Mesenchymal stem cell (in vitro differentiated cells and primary cell): ENCODE data around the gene FOXP1.
A peak's percentile ranks its signal among the peaks of the same experiment; 100 is the strongest.

ENCODE experiments used
- DNase-seq: peaks from one replicate; pipeline ENCODE4 v3.0.0-alpha.2; 2013
- H2AFZ ChIP-seq: one replicate; pipeline ENCODE4 v1.6.1; 2013; ENCODE audit warnings: low read depth, mild to moderate bottlenecking, control low read depth, inconsistent platforms, low read length, moderate library complexity
- H2AK5ac ChIP-seq: 2 replicates; pipeline ENCODE4 v1.6.1; 2013; ENCODE audit warnings: low read length, moderate library complexity, mild to moderate bottlenecking, inconsistent platforms; ENCODE audit not compliant: severe bottlenecking
- H2BK120ac ChIP-seq: one replicate; pipeline ENCODE4 v1.6.1; 2013; ENCODE audit warnings: low read depth, mild to moderate bottlenecking, inconsistent platforms, low read length, moderate library complexity
- H2BK12ac ChIP-seq, 2 experiments: one replicate each; pipeline ENCODE4 v1.6.1; 2013; ENCODE audit warnings: inconsistent platforms in 2 of 2, low read length in 2 of 2, mild to moderate bottlenecking in 2 of 2, moderate library complexity in 2 of 2, control low read depth in 1 of 2
- H2BK15ac ChIP-seq: one replicate; pipeline ENCODE4 v1.6.1; 2013; ENCODE audit warnings: mild to moderate bottlenecking, low read depth, inconsistent platforms; ENCODE audit not compliant: poor library complexity, severe bottlenecking
- H2BK5ac ChIP-seq: 2 replicates; pipeline ENCODE4 v1.6.1; 2013; ENCODE audit warnings: low read depth, mild to moderate bottlenecking, low read length, control low read depth, inconsistent platforms; ENCODE audit not compliant: poor library complexity, severe bottlenecking
- H3K14ac ChIP-seq, 2 experiments: one replicate each; pipeline ENCODE4 v1.6.1; 2013; ENCODE audit warnings: inconsistent platforms in 2 of 2, low read length in 2 of 2, control low read depth in 1 of 2, mild to moderate bottlenecking in 1 of 2, moderate library complexity in 1 of 2
- H3K18ac ChIP-seq, 2 experiments: one replicate each; pipeline ENCODE4 v1.6.1; 2013; ENCODE audit warnings: inconsistent platforms in 2 of 2, low read length in 2 of 2, control low read depth in 1 of 2, low read depth in 1 of 2, mild to moderate bottlenecking in 1 of 2
- H3K23ac ChIP-seq, 2 experiments: one replicate each; pipeline ENCODE4 v1.6.1; 2013; ENCODE audit warnings: inconsistent platforms in 2 of 2, low read length in 2 of 2, mild to moderate bottlenecking in 2 of 2, moderate library complexity in 2 of 2, control low read depth in 1 of 2
- H3K27ac ChIP-seq: 2 replicates; pipeline ENCODE4 v1.5.1; 2013; ENCODE audit warnings: mild to moderate bottlenecking, moderate library complexity, low read length, control low read depth, inconsistent platforms; ENCODE audit not compliant: poor library complexity, severe bottlenecking
- H3K27me3 ChIP-seq, 2 experiments: 2 replicates each; pipeline versions ENCODE4 v1.6.1 to v1.7.0; 2013; ENCODE audit warnings: low read length in 2 of 2, mild to moderate bottlenecking in 2 of 2, moderate library complexity in 2 of 2, control low read depth in 1 of 2, inconsistent platforms in 1 of 2; ENCODE audit not compliant: control insufficient read depth in 1 of 2, insufficient read depth in 1 of 2
- H3K36me3 ChIP-seq, 2 experiments: 2 replicates each; pipeline versions ENCODE4 v1.6.1 to v1.7.0; 2013; ENCODE audit warnings: low read length in 2 of 2, control low read depth in 1 of 2, inconsistent platforms in 1 of 2, low read depth in 1 of 2, mild to moderate bottlenecking in 1 of 2; ENCODE audit not compliant: insufficient read depth in 2 of 2, control insufficient read depth in 1 of 2
- H3K4ac ChIP-seq, 2 experiments: one replicate each; pipeline ENCODE4 v1.6.1; 2013; ENCODE audit warnings: inconsistent platforms in 2 of 2, low read length in 2 of 2, mild to moderate bottlenecking in 2 of 2, moderate library complexity in 2 of 2, control low read depth in 1 of 2, low read depth in 1 of 2
- H3K4me1 ChIP-seq: 2 replicates; pipeline ENCODE4 v1.6.1; 2013; ENCODE audit warnings: low read depth, low read length, control low read depth; ENCODE audit not compliant: control insufficient read depth, insufficient read depth
- H3K4me2 ChIP-seq: 2 replicates; pipeline ENCODE4 v1.6.1; 2013; ENCODE audit warnings: low read length, mild to moderate bottlenecking, inconsistent platforms; ENCODE audit not compliant: poor library complexity, severe bottlenecking
- H3K4me3 ChIP-seq, 2 experiments: 2 replicates each; pipeline versions ENCODE4 v1.5.1 to v1.7.0; 2013; ENCODE audit warnings: low read length in 2 of 2, mild to moderate bottlenecking in 2 of 2, control low read depth in 1 of 2, low read depth in 1 of 2; ENCODE audit not compliant: insufficient read depth in 1 of 2
- H3K79me1 ChIP-seq: replicated peaks from 2 replicates; pipeline ENCODE4 v1.6.1; 2013; ENCODE audit warnings: mild to moderate bottlenecking, control low read depth, low read length, inconsistent platforms; ENCODE audit not compliant: poor library complexity, severe bottlenecking
- H3K9ac ChIP-seq: 2 replicates; pipeline ENCODE4 v1.7.0; 2013; ENCODE audit warnings: mild to moderate bottlenecking, low read length, moderate library complexity
- H3K9me3 ChIP-seq: 2 replicates; pipeline ENCODE4 v1.7.0; 2013; ENCODE audit warnings: mild to moderate bottlenecking, low read length; ENCODE audit not compliant: control insufficient read depth
- H4K8ac ChIP-seq: one replicate; pipeline ENCODE4 v1.6.1; 2013; ENCODE audit warnings: inconsistent platforms, mild to moderate bottlenecking, low read length, moderate library complexity
- H4K91ac ChIP-seq: one replicate; pipeline ENCODE4 v1.6.1; 2013; ENCODE audit warnings: mild to moderate bottlenecking, low read length, inconsistent platforms
- WGBS: methylation state at CpG from one replicate; pipeline ENCODE4 v1.1.7; 2013; ENCODE audit warnings: mixed read lengths; 5-methylcytosine and 5-hydroxymethylcytosine counted together

Gene FOXP1

GRCh38 chr3:71360764-71361163 lies 222.8 kb downstream of the FOXP1 start:
- Histone ChIP-seq H4K91ac (no peak overlapping the region), H3K18ac (no peak overlapping the region), H2AFZ (no peak overlapping the region), H2AK5ac (no peak overlapping the region), H3K14ac (no peak overlapping the region), H3K9me3 (no peaks in the 10 kb centered on the region), H3K4me1 (peaks cover 10% of the 10 kb centered on the region), H3K27ac (no peak overlapping the region), H3K23ac (no peak overlapping the region), H3K36me3 (no peaks in the 10 kb centered on the region), H3K4ac (no peak overlapping the region), H3K4me2 (no peak overlapping the region), H4K8ac (no peak overlapping the region), H3K27me3 (no peaks in the 10 kb centered on the region), H2BK5ac (no peak overlapping the region), H2BK120ac (no peak overlapping the region), H2BK15ac (no peak overlapping the region), H3K9ac (no peak overlapping the region), H2BK12ac (no peak overlapping the region), H3K4me3 (no peak overlapping the region), H3K79me1 (peaks cover 33% of the 10 kb centered on the region)
- no peak for DNase-seq
- 97% methylated on average over 2 of the region's 2 CpGs for WGBS

- H3K36me3 ChIP-seq = no peaks in the 10 kb centered on the region
- no peak overlapping the region for H3K4me3 ChIP-seq
- H2BK120ac ChIP-seq = no peak overlapping the region
- H3K4me1 ChIP-seq = peaks cover 11% of the 10 kb centered on the region
- no peak overlapping the region for H2BK12ac ChIP-seq
- no peak overlapping the region for H2BK15ac ChIP-seq
- no peak overlapping the region for H4K8ac ChIP-seq
- peaks cover 33% of the 10 kb centered on the region for H3K79me1 ChIP-seq
- H2BK5ac ChIP-seq = no peak overlapping the region
- no peaks in the 10 kb centered on the region for H3K9me3 ChIP-seq
- no peak overlapping the region for H2AK5ac ChIP-seq
- no peaks in the 10 kb centered on the region for H3K27me3 ChIP-seq
- H3K4me2 ChIP-seq = no peak overlapping the region
- peak overlapping the region; percentile 11 for H3K27ac ChIP-seq
- H4K91ac ChIP-seq = no peak overlapping the region
- no peak overlapping the region for H3K23ac ChIP-seq
- DNase-seq = no peak
- 100% methylated on average over 3 of the region's 4 CpGs for WGBS
- no peak overlapping the region for H3K14ac ChIP-seq
- H2AFZ ChIP-seq = no peak overlapping the region
- H3K4ac ChIP-seq = no peak overlapping the region
- H3K9ac ChIP-seq = no peak overlapping the region
- H3K18ac ChIP-seq = no peak overlapping the region
Observed at GRCh38 chr3:71360180-71360579, 223.3 kb downstream of the FOXP1 start.

DNA sequence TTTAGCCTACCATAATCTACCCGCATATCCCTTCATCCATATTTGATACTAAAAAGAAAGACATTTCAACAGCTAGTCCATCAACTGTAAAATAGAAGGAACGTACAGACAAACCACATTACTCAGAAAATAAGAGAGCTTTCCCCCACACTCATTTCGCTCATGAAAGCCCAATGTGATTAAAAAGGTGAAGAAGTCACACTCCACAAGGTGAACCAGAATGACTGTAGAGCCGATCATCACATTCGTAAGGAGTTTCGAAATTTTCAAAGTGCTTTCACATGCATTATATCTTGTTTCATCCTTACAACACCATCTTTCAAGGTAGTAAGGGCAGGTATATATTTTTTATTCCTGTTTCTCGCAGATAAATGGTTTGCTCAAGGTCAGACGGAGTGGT lies 225.3 kb downstream of the FOXP1 start:
- no peak overlapping the region for H2BK120ac ChIP-seq
- H4K91ac ChIP-seq = no peak overlapping the region
- H3K36me3 ChIP-seq = no peaks in the 10 kb centered on the region

DNA sequence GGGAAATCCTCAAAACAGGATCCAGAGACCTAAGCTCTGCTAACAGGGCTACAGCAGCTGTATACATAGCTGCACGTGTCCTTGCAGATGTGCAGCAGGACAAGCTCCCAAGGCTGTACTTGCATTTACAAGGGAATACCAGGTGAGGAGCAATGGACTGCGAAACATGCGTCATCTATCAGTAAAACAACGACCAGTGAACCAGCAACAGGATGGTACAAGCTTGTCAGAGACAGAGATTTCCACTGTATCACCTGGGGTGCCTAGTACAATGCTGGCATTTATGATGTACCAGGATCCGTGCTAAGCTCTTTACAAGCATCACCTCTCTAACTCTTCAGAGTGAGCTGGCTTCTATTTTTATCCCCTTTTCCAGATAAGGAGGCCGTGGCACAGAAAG lies 227.3 kb downstream of the FOXP1 start:
- Histone ChIP-seq H2AFZ (no peak overlapping the region), H4K8ac (no peak overlapping the region), H4K91ac (no peak overlapping the region), H3K9ac (no peak overlapping the region), H2BK120ac (no peak overlapping the region), H3K79me1 (peaks cover 30% of the 10 kb centered on the region), H3K18ac (no peak overlapping the region), H3K4me2 (no peak overlapping the region), H2AK5ac (no peak overlapping the region), H3K27ac (no peak overlapping the region), H2BK15ac (no peak overlapping the region), H3K4me1 (peaks cover 7% of the 10 kb centered on the region), H3K4me3 (no peak overlapping the region), H3K27me3 (no peaks in the 10 kb centered on the region), H3K4ac (no peak overlapping the region), H3K36me3 (no peaks in the 10 kb centered on the region), H3K23ac (no peak overlapping the region), H2BK5ac (no peak overlapping the region), H3K14ac (no peak overlapping the region), H2BK12ac (no peak overlapping the region), H3K9me3 (no peaks in the 10 kb centered on the region)
- DNase-seq = no peak
- 85% methylated on average over 6 of the region's 6 CpGs for WGBS

More for the DNA sequence above, 225.3 kb downstream of the FOXP1 start:
- H3K4me3 ChIP-seq = no peak overlapping the region
- no peak overlapping the region for H2BK5ac ChIP-seq
- no peak overlapping the region for H2BK15ac ChIP-seq
- 86% methylated on average over 5 of the region's 8 CpGs for WGBS
- no peak overlapping the region for H3K27ac ChIP-seq
- no peak overlapping the region for H2BK12ac ChIP-seq
- no peak for DNase-seq
- H2AK5ac ChIP-seq = no peak overlapping the region
- no peak overlapping the region for H3K4ac ChIP-seq
- H3K79me1 ChIP-seq = peaks cover 30% of the 10 kb centered on the region
- H2AFZ ChIP-seq = no peak overlapping the region
- no peak overlapping the region for H3K18ac ChIP-seq
- peaks cover 11% of the 10 kb centered on the region for H3K4me1 ChIP-seq
- H3K14ac ChIP-seq = no peak overlapping the region
- no peak overlapping the region for H4K8ac ChIP-seq
- no peaks in the 10 kb centered on the region for H3K27me3 ChIP-seq
- no peak overlapping the region for H3K9ac ChIP-seq
- no peaks in the 10 kb centered on the region for H3K9me3 ChIP-seq
- H3K23ac ChIP-seq = no peak overlapping the region
- H3K4me2 ChIP-seq = no peak overlapping the region
